Eye (tissue), 1 donor: Measurements from ENCODE around the gene RBBP5.
A peak's percentile ranks its signal among the peaks of the same experiment; 100 is the strongest.
"Not testable (repeated sequence)": the region's sequence is repeated elsewhere in the genome, so short reads cannot be mapped to it uniquely, and the experiment has no call there.

Experiments used
- DNase-seq: peaks from one replicate; pipeline ENCODE4 v3.0.0-alpha.2; 2015

Gene RBBP5, protein sequence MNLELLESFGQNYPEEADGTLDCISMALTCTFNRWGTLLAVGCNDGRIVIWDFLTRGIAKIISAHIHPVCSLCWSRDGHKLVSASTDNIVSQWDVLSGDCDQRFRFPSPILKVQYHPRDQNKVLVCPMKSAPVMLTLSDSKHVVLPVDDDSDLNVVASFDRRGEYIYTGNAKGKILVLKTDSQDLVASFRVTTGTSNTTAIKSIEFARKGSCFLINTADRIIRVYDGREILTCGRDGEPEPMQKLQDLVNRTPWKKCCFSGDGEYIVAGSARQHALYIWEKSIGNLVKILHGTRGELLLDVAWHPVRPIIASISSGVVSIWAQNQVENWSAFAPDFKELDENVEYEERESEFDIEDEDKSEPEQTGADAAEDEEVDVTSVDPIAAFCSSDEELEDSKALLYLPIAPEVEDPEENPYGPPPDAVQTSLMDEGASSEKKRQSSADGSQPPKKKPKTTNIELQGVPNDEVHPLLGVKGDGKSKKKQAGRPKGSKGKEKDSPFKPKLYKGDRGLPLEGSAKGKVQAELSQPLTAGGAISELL

DNA sequence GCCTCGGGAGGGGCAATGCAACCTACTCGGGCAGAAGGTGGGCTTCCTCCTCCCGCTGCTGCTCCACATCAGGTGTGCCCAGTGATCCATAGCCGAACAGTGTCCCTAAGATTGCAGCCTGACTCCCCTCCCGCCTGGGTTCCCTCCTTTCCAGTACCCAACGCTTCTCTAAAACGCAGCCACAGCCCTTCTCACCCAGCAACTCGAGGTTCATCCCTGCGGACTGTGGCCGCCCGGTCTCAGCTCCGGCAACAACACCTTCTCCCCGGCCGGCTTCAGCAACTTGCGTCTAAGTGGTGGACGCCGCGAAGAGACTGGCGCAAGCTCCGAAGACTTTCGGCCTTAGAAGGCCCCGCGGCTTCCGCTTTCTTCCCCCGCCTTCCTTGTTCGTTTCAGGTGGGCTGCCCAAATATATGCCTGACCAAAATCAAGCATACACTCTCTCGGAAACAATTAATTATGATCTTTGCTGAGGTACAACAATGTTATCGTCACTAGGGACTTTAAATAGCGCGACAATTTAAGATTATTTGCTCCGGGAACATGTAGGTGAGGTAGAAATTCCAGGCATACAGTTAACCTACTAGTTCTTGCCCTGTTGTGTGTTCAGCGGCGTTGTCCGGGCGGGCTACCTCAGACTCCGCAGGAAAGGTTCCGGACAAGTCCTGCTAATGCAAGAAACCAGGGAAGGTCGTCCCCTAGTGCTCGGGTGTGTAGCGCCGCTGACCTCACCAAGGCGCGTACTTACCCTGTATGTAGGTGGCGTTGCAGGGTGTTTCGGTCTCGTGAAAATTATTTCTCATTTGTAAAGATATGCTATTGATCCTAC, at the start of gene RBBP5:
TSS of gene RBBP5 (minus strand) at position 319 of the 829 bp plus-strand sequence. CDS start at position 214, 105 bp downstream.
- DNase-seq: peak; percentile 99

DNA sequence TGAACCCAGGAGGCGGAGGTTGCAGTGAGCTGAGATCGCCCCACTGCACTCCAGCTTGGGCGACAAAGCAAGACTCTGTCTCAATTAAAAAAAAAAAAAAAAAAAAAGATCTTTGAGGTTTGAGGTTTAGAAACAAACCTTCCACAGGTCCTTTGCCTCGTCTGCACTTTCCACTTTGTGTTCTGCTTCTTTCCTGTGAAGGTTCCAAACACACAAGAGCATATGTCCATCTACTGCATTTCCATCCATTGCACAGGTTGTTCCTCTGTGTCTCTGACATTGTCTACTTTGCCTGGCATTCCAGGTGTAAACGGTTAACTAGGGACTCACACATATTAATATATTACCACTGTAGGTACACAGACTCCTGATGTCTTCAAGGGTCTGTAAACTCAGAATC, 49.6 kb upstream of the RBBP5 start:
- no peak for DNase-seq

DNA sequence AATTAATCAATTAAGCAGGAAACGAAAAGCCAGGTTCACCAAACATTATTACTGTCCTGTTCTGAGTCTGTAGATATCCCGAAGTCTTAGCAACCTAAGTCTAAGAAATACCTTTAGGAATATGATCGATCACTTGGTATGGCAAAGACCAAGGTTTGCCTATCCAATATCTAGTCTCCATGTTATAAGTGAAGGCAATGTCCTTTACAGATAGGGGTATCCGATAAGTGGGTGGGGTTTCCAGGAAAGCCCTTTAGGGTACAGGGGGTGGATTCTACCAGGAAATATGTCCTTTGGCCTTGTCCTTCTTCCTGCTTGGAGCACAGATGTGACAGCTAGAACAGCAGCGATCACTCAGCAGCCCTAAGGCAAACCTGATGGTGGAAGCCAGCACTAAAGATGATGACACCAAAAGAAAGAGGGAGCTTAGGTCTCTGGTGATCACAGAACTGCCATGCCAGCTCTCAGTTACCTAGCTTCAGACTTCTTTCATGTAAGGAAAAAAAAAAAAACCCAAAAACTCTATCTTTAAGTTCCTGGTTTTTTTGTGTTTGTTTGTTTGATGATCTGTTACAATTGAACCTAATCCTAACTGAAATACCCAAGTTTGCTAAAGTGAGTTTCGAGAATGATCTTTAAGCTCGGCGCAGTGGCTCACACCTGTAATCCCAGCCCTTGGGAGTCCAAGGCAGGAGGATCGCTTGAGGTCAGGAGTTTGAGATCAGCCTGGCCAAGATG, 48.9 kb upstream of the RBBP5 start:
- DNase-seq: no peak

DNA sequence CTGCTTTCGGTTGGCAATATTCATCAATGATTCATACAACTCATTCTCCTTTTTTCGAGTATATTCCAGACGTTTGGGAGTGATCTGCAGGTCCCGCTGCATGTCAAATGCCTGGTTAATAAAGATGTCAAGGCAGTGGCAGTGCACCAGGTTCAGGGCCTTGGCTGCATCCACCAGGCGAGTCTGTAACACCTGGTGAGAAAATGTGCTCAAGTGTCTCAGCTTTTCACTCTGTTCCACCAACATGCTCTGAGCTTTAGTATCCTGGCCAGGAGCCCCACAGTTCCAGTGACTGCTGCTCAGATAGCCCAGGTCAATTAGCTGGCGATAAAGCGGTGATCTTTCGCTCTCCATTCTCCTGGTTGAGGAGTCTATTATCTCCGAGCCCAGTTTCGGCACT, 47.5 kb upstream of the RBBP5 start:
- DNase-seq: no peak

DNA sequence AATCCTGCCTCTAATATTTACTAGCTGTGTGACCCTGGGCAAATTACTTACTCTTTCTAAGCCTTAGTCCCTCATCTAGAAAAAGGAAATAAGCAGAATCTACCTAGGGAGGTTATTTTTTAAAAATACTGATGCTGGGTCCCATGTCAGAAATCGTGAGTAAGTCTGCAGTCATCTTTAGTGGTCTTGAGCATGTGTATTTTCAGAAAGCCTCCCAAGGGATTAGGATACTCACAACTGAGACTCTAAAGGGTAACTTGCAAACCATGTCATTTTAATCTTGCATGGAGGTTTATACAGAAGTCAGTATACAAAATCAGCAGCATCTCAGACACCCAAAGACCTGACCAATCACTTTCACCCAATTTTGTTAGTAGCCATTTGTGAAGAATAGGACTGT, 46.5 kb upstream of the RBBP5 start:
- no peak for DNase-seq

DNA sequence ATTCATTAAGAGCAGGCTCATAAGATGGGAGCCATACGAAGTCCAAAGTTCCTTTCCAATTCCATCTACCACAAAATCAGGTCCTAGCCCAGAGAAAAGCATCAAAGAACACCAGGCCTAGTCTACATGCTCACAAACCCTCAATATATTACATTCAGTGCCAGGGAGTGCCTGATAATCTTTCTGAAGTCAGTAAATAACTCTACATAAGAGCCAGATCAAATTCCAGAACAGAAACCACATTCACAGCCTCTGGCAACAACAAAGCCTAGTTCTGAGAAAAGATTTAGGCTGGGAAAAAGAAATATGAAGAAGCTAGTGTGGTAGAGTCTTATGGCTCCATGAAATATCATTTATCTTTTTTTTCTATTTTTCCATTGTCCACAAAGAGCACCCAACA, 40.5 kb upstream of the RBBP5 start:
- DNase-seq: no peak

DNA sequence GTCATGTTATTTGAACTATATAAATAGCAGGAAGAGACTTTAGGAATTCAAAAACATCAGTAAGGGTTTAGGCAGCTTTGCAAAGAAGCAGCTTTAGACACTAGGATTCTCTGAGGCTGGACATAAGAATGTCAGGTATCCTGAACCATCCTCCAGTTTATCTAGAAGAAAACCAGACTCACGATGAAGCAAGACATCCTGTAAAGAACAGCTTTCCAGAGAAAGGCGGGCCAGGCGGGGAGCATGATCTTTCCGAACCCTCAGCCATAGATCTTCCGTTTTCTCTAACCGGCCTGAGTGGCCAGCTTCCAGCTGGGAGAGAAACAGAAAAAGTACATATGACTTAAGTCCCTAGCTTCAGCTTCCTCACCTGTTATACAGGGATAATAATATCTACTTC, 39.3 kb upstream of the RBBP5 start:
- DNase-seq: no peak

DNA sequence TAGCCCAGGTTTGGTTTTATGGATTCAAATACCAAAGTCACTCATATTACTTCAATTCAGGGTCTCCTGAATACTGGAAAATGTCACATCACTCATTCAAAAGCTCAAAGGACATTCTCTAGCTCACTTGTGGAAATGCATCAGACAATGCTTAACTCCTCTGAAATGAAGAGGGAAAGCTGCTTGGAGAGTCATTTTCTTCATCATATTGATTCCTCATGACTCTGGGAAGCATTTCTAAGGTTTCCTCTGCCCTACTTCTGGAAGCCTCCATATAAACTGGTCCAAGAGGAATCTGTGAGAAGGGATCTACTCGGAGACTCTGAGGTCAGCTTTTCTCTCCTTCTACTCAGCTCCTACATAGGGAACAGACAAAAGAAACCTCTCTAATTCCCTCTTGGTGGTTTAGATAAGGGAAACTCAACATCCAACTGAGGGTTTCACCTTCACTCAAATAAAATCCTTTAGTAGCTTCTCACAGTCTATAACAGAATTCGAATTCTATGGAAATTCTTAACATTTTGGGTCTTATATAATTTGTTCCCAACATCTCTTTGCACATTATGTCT, 36.4 kb upstream of the RBBP5 start:
- no peak for DNase-seq

DNA sequence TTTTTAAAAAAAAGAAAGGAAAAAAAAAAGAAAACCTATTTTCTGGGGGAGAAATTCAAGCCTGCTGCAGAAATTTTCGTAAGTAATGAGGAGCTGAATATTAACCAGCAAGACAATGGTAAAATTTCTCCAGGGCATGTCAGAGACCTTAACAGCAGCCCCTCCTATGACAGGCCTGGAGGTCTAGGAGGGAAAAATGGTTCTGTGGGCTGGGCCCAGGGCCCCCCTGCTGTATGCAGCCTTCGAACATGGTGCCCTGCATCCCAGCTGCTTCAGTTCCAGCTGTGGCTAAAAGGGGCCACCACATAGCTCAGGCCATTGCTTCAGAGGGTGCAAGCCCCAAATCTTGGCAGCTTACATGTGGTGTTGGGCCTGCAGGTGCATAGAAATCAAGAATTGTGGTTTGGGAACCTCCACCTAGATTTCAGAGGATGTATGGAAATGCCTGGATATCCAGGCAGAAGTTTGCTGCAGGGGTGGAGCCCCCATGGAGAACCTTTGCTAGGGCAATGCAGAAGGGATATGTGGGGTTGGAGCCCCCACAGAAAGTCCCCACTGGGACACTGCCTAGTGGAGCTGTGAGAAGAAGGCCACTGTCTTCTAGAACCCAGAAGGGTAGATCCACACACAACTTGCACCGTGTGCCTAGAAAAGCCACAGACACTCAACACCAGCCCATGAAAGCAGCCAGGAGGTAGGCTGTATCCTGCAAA, 34.0 kb upstream of the RBBP5 start:
- DNase-seq: not testable (repeated sequence)

DNA sequence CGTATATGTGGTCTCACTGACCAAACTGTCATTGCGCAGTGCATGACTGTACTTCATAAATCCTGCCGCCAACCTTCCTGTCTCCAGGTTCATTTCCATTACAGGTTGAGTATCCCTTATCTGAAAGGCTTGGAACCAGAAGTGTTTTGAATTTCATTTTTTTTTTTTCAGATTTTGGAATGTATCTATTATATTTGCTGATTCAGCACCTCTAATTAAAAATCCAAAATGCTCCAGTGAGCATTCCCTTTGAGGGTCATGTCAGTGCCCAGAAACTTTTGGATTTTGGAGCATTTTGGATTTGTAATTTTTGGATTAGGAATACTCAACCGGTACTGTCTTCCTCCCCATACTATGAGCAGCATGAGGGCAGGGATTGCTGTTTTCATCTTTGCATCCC, 30.7 kb upstream of the RBBP5 start:
- no peak for DNase-seq

DNA sequence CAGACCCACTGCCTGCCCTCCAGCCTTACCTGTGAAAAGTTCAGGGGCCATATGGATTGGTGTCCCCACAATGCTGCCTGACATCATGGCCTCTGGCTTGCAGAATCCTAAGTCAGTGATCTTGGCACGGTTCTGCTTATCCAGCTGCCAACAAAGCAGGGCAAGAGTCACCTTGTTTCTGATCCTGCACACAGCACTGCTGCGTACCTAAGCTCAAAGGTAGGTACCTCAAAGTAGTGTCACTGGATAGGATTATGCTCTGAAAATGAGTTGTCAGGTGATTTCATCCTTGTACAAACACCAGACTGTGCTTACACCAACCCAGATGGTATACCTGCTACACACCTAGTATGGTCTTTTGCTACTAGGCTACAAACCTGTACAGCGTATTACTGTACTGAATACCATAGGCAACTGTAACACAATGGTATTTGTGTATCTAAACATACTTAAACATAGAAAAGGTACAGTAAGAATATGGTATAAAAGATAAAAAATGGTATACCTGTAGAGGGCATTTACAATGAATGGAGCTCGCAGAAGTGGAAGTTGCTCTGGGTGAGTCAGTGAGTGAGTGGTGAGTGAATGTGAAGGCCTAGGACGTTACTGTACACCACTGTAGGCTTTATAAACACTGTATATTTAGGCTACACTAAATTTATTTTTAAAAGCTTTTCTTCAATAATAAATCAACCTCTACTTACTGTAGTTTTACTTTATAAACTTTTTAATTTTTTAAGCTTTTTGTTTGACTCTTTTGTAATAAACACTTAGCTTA, 29.1 kb upstream of the RBBP5 start:
- no peak for DNase-seq

DNA sequence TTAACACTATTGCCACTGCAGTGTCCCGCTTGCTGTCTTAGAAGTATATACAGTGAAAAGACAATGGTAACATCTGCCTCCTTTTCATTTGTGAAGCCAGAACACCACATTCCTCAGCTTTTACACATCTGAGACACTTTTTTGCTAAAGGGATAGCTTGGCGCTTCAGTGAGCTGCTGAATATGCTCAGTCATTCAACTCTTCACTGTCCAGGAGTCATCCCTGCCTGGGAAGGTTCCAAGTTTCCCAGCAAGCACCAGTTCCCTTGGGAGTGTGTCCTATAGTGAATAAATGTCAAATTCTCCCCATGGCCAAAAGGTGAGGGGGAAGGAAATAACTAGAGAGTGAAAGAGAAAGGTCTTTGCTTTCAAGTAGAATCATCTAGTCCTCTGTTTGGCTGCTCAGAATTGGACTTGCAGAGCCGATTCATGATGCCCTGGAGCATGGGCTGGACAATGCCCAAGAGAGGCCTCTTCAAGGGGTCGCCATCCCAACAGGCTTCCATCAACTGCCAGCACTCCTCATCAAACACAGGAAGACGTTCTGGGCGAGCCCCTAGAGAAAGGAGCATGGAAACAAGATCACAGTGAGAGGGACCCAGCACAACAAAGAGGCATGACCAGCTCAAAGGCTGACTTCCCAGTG, 25.5 kb upstream of the RBBP5 start:
- no peak for DNase-seq

DNA sequence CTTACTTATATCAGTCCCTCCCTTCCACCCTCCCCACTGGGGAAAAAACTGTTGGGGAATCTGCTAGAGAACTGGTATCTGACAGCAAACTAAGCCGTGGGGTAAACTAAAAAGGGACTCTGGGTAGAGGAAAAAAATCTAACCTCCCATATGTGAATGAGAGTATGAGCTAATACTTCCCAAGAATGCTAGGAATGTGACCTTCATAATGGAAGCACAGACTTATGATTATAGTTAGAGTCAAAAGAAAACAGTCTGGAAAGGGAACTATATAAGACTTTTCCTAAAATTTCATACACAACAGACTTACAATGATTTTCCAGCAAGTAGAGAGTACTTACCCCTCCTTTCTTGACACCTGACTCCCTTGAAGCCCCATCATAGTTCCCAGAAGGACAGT, 23.0 kb upstream of the RBBP5 start:
- DNase-seq: peak; percentile 42

DNA sequence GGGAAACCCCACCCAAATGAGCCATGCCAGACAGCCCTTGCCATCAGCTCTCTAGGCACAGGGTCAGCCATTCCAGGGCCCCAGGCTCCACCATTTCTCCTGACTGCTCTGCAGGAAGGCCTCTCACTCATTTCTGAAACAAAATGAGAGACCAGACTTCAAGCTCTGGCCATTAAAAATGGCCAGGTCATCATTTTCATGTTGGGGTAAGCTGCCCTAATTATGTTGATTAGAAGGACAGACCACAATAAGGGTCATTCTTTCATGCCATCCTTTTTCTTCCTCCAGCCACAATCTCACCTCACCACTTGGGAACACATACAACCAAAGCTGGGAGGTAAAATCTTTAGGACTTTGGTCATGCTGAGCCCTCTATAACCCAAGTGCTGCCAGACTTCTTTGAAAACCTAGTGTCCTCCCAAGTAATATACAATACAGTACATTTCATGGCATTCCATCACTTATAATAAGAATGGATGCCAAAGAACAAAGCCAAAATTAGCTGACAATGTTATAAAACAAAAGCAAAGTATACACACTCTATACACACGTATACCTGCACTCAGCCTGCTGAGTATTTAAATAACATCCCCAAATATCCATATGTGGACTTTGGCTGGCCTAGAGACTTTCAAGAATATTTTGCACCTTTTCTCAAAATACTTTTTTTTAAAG, 22.4 kb upstream of the RBBP5 start:
- DNase-seq: peak; percentile 1

DNA sequence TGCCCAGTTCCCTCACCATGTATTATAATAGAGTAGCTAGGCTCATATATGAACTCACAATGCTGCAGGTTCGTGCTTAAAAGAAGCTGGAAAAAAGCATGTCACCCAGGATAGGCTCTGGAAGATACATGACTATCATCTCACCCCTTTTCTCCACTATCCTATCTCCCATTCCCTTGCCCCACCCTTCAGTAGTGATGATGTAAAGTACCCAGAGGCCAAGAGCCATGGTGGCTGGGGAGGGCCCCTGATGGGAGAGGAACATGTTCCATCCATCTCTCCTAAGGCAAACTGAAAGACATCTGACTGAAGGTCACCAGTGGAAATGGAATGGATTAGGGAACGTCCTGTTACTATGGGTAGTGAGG, 20.3 kb upstream of the RBBP5 start:
- no peak for DNase-seq

DNA sequence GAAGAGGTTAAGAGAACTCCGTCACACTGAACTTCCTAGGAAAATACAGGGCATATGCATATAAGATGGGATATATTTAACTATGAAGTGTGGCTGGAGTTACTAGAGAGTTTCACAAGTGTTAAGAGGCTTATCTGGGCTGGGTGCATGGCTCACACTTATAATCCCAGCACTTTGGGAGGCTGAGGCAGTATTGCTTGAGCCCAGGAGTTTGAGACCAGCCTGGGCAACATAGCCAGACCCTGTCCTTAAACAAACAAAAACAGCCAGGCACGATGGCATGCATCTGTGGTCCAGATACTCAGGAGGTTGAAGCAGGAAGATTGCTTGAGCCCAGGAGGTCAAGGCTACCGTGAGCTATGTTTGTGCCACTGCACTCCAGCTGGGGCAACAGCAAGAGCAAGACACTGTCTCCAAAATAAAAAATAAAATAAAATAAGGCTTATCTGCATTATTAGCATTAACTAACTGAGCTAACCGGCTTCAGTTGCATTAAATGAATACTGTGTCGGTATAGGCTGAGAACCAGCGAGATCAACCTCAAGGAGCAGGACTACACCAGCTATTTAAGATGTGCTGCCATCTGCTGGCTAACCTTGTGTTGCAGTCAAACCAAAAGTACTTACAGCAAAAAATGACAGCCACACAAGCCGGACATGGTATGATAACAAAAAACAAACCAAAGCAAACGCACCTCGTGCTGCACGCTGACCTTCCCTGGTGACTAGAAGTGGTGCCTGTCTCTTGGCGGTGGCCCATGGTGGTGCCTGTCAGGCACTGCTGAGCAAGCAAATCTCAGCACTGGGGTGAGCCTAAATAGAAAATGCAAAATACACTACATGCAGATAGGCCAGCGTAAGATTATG, 19.7 kb upstream of the RBBP5 start:
- DNase-seq: peak; percentile 94

DNA sequence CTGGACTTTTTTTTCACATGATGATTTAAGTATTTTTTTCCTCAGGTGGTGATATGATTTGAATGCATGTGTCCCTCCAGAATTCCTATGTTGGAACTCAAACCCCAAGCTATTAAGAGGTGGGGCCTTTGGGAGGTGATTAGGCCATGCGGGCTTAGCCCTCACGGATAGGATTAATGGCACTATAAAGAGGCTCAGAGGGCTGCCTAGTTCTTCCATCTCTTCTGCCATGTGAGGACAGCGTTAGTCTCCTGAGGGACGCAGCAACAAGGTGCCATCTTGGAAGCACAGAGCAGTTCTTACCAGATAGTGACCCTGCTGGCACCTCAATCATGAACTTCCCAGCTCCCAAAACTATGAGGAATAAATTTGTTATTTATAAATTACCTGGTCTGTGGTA, 18.3 kb upstream of the RBBP5 start:
- no peak for DNase-seq

DNA sequence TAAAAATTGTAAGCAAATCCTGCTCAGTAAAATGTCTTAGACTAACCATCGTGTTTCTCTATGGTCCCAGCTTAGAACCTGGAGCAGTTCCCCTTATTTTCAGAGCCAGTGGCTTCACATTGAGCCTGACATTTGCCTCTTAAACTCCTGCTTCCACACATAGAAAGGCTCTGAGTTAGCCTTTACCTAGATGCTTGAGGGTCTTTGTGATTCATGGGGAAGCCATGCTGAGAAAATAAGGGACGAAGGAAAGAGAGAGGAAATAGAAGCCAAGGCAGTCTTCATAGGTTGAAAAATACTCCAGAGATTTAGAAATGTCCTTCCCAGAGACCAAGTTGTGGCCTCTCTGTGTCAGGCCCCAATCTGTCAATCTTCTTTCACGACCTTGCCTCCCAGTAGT, 16.1 kb upstream of the RBBP5 start:
- DNase-seq: no peak

DNA sequence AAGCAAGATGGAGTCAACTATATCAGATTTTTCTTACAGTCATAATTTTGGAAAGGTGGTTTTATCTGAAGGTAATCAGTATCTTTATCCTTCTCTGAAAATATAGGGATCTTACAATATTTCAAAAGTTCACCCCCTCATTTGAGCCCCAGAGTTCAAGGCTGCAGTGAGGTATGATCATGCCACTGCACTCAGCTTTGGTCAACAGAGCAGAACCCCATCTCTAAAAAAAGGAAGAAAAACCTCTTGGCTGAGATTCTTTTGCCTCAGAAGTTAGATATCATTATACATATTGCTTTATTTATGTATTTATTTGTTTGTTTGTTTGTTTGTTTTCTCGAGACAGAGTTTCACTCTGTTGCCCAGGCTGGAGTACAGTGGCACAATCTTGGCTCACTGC, 11.5 kb upstream of the RBBP5 start:
- no peak for DNase-seq
